Lung (tissue), 5 donors: Measurements from ENCODE around the gene BTG1. TPM values are rescaled to one million over a fixed set of nuclear protein-coding genes. Genes with fewer than 3 reads are reported as not detected.

Experiments
- polyA plus RNA-seq, 2 donors: library from polyadenylated mRNA; stranded (reverse); fragments of 200-250 nt; gene quantifications; one replicate each; pipeline ENCODE4 v1.2.1, GENCODE V29; 2013
- small RNA-seq: library from RNA; depleted of rRNA; stranded (forward); fragments of <200 nt; gene quantifications from one replicate; pipeline ENCODE3, GENCODE V24; 2014; ENCODE audit warnings: low replicate concordance
- total RNA-seq, 2 donors: library from RNA; depleted of rRNA in 1 of 2; stranded (reverse); fragments of >200 nt in 1 of 2; gene quantifications; one replicate each; pipeline ENCODE4 v1.2.1, GENCODE V29; 2014 to 2021
- donor health status: Bipolar disorder and iron deficiency.
- donor health status: healthy.
- donor health status: DM: yes; HTN: yes; CAD: no.

Gene BTG1
- total and polyA plus RNA-seq, 4 donors, result 38.4 to 147 (median 89.7) TPM

Small RNAs within 50 kb of the gene (small RNA-seq; reads per million reads assigned to genes)
- not detected for gene RF00019
